Measurements from ENCODE around the gene LPXN. TPM values are rescaled to one million over a fixed set of nuclear protein-coding genes. Genes with fewer than 3 reads are reported as not detected.
A peak's percentile ranks its signal among the peaks of the same experiment; 100 is the strongest.
"Not testable (repeated sequence)": the region's sequence is repeated elsewhere in the genome, so short reads cannot be mapped to it uniquely, and the experiment has no call there.

The LPXN gene
- polyA plus RNA-seq, 2 of the 4 experiments (the other 2 are of a cell fraction): 2.5 to 6.6 TPM

GRCh38 chr11:58573451-58574104 is 2.1 kb downstream of the LPXN start:
- TF ChIP-seq HOXA7 (CRISPR knock-in tag; IDR thresholded peaks at IDR 0.05) (no peak), MAX (IDR thresholded peaks at IDR 0.05) (0 out of 2 replicates have a peak, but pooled peaks have one; percentile 26), JUN (IDR thresholded peaks at IDR 0.05) (peak in 1 of 2 experiments; percentile 28; a peak in 1 of 5 replicates), JUNB (IDR thresholded peaks at IDR 0.05) (peak; percentile 59), HDAC2 (IDR thresholded peaks at IDR 0.05) (no peak), CEBPB (IDR thresholded peaks at IDR 0.05) (peak in 1 of 2 experiments; percentile 55; a peak in 1 of 4 replicates), FOSL2 (IDR thresholded peaks at IDR 0.05) (0 out of 2 replicates have a peak, but pooled peaks have one; percentile 40), FOSL2 (CRISPR knock-in tag; IDR thresholded peaks at IDR 0.05) (peak; percentile 83), NPAS2 (CRISPR knock-in tag; IDR thresholded peaks at IDR 0.05; ENCODE audit: borderline replicate concordance) (no peak), RARB (CRISPR knock-in tag; IDR thresholded peaks at IDR 0.05) (no peak)
- POLR2A ChIA-PET: no interaction called here
- H3K4me1 ChIP-seq: peaks cover 44% of the 10 kb centered on the region
- 26% methylated on average over 4 of the region's 4 CpGs for WGBS (ENCODE audit: missing lambda C conversion rate)
- peak; percentile 4 to 35; a peak in 3 of 6 replicates for ATAC-seq
- peak overlapping the region; percentile 61 for H3K4me2 ChIP-seq
- peak; percentile 24 to 54 for DNase-seq (ENCODE audit: low read depth in 1 of 2, low spot score in 1 of 2)
- CTCF ChIA-PET: interaction anchor here (0.6 kb wide), 2 partner anchors 10 to 505 kb away, joined by 3 to 4 read pairs; no protein-coding TSS in a partner anchor
- no peaks in the 10 kb centered on the region for H3K9me3 ChIP-seq
- no peak for FAIRE-seq
- no peak overlapping the region for H3K4me3 ChIP-seq
- H3K27ac ChIP-seq: peak overlapping the region; percentile 54 to 79

GRCh38 chr11:58572906-58573305 is 2.8 kb downstream of the LPXN start:
- Histone ChIP-seq H3K27ac (peak overlapping the region; percentile 54 to 79; a peak in 5 of 6 replicates), H3K4me2 (peak overlapping the region; percentile 61)
- CTCF ChIA-PET: interaction anchor here (0.6 kb wide), 1 partner anchor 9 kb away, joined by 4 read pairs; no protein-coding TSS in a partner anchor

GRCh38 chr11:58567889-58568512 is 7.7 kb downstream of the LPXN start:
- no peak for FAIRE-seq
- Histone ChIP-seq H3K9me3 (no peaks in the 10 kb centered on the region), H3K4me2 (no peak overlapping the region), H3K4me1 (peaks cover 11% of the 10 kb centered on the region; the same call in 2 of the 3 replicates), H3K27ac (no peak overlapping the region), H3K4me3 (no peak overlapping the region)
- peak; percentile 50; the same call in 1 of the 3 replicates for TF ChIP-seq SMC3 (IDR thresholded peaks at IDR 0.05)
- TF ChIP-seq RAD21 (conservative IDR thresholded peaks at IDR 0.05 in 1 of 2, IDR thresholded peaks at IDR 0.05 in 1 of 2): peak in 1 of 2 experiments; percentile 28; a peak in 2 of 5 replicates
- TF ChIP-seq BCL3 (IDR thresholded peaks at IDR 0.05): no peak
- TF ChIP-seq CTCF (IDR thresholded peaks at IDR 0.05): peak; percentile 62
- TF ChIP-seq SREBF2 (IDR thresholded peaks at IDR 0.05): no peak
- ChIA-PET CTCF (interaction anchor here (0.5 to 2.8 kb wide), 23 partner anchors 9 to 735 kb away, joined by 3 to 15 read pairs (median 4); partner anchors contain the start of gene ZFP91), POLR2A (no interaction called here)
- WGBS (ENCODE audit: missing lambda C conversion rate): 52% methylated on average over 4 of the region's 4 CpGs
- peak; percentile 44 to 68 for DNase-seq (ENCODE audit: low read depth in 1 of 2, low spot score in 1 of 2)
- ATAC-seq: peak; percentile 99

More at GRCh38 chr11:58572906-58573305, 2.8 kb downstream of the LPXN start:
- ATAC-seq; DNase-seq (ENCODE audit: low read depth in 1 of 2, low spot score in 1 of 2); H3K4me3 ChIP-seq; POLR2A ChIA-PET; FAIRE-seq; H3K9me3 ChIP-seq: not testable (repeated sequence)
- H3K4me1 ChIP-seq: peaks cover 44% of the 10 kb centered on the region
- WGBS (ENCODE audit: missing lambda C conversion rate): 93% methylated on average over 14 of the region's 14 CpGs

Measured in A549 (cell line).